ENCODE measurements around the gene TMPRSS13. TPM values are rescaled to one million over a fixed set of nuclear protein-coding genes. Genes with fewer than 3 reads are reported as not detected.

Gene TMPRSS13
- polyA plus RNA-seq, 2 of the 4 experiments (the other 2 are of a cell fraction): not detected

DNA sequence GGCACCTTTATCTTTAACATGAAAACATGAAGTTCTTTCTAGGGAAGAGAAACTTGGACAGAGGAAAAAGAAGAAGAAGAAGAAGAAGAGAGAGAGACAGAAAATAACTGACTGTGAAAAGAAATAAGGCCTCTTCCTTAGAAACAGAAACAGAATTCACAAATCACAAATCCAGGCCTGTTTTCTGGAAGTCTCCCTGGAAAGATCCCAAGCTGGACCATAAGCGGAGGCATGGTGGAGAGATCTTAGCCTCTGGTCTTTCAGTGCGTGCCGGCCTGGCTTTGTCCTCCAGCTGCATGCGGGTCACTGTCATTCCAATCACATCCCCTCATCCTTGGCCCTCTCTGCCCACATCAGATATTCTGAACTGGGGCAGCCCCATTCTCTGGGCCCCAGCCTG is 59.6 kb downstream of the TMPRSS13 start:
- Histone ChIP-seq H3K4me2 (no peak overlapping the region), H3K4me1 (no peaks in the 10 kb centered on the region), H3K9me3 (no peaks in the 10 kb centered on the region), H3K4me3 (no peak overlapping the region), H3K27ac (no peak overlapping the region)
- FAIRE-seq (no peak), DNase-seq (ENCODE audit: low read depth in 1 of 2, low spot score in 1 of 2) (no peak), ATAC-seq (no peak)
- WGBS (ENCODE audit: missing lambda C conversion rate): 67% methylated on average over 4 of the region's 4 CpGs
- TF ChIP-seq, protein P1, sequence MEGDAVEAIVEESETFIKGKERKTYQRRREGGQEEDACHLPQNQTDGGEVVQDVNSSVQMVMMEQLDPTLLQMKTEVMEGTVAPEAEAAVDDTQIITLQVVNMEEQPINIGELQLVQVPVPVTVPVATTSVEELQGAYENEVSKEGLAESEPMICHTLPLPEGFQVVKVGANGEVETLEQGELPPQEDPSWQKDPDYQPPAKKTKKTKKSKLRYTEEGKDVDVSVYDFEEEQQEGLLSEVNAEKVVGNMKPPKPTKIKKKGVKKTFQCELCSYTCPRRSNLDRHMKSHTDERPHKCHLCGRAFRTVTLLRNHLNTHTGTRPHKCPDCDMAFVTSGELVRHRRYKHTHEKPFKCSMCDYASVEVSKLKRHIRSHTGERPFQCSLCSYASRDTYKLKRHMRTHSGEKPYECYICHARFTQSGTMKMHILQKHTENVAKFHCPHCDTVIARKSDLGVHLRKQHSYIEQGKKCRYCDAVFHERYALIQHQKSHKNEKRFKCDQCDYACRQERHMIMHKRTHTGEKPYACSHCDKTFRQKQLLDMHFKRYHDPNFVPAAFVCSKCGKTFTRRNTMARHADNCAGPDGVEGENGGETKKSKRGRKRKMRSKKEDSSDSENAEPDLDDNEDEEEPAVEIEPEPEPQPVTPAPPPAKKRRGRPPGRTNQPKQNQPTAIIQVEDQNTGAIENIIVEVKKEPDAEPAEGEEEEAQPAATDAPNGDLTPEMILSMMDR (IDR thresholded peaks at IDR 0.05): no peak
- TF ChIP-seq CBX2 (IDR thresholded peaks at IDR 0.05; ENCODE audit: borderline replicate concordance, low read depth): no peak
- TF ChIP-seq RFX5 (IDR thresholded peaks at IDR 0.05): no peak
- no peak for TF ChIP-seq RNF2 (IDR thresholded peaks at IDR 0.05; ENCODE audit: borderline replicate concordance, low read depth)
- no peak for TF ChIP-seq CHD4 (IDR thresholded peaks at IDR 0.05; ENCODE audit: borderline replicate concordance)
- no peak for TF ChIP-seq POLR2AphosphoS2 (conservative IDR thresholded peaks at IDR 0.05; ENCODE audit: low read length)
- TF ChIP-seq RAD21 (conservative IDR thresholded peaks at IDR 0.05 in 1 of 2, IDR thresholded peaks at IDR 0.05 in 1 of 2): no peak
- TF ChIP-seq HOXA7 (CRISPR knock-in tag; IDR thresholded peaks at IDR 0.05): no peak
- TF ChIP-seq, protein P2, sequence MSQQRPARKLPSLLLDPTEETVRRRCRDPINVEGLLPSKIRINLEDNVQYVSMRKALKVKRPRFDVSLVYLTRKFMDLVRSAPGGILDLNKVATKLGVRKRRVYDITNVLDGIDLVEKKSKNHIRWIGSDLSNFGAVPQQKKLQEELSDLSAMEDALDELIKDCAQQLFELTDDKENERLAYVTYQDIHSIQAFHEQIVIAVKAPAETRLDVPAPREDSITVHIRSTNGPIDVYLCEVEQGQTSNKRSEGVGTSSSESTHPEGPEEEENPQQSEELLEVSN (IDR thresholded peaks at IDR 0.05; ENCODE audit: borderline replicate concordance, low read depth): no peak
- no peak for TF ChIP-seq SMC3 (IDR thresholded peaks at IDR 0.05)
- no peak for TF ChIP-seq TP53 (CRISPR knock-in tag; IDR thresholded peaks at IDR 0.05)
- TF ChIP-seq FOSB (CRISPR knock-in tag; IDR thresholded peaks at IDR 0.05): no peak
- TF ChIP-seq GATA3 (IDR thresholded peaks at IDR 0.05; ENCODE audit: borderline replicate concordance): no peak
- no peak for TF ChIP-seq TFCP2L1 (CRISPR knock-in tag; IDR thresholded peaks at IDR 0.05)
- no peak for TF ChIP-seq BHLHE40 (IDR thresholded peaks at IDR 0.05; ENCODE audit: low read depth, low read length)
- TF ChIP-seq CHD2 (IDR thresholded peaks at IDR 0.05; ENCODE audit: low read length, partially characterized antibody): no peak
- no peak for TF ChIP-seq EHMT2 (IDR thresholded peaks at IDR 0.05; ENCODE audit: low read depth)
- no peak for TF ChIP-seq FOXS1 (CRISPR knock-in tag; IDR thresholded peaks at IDR 0.05)
- ChIA-PET CTCF (no interaction called here), POLR2A (no interaction called here)

DNA sequence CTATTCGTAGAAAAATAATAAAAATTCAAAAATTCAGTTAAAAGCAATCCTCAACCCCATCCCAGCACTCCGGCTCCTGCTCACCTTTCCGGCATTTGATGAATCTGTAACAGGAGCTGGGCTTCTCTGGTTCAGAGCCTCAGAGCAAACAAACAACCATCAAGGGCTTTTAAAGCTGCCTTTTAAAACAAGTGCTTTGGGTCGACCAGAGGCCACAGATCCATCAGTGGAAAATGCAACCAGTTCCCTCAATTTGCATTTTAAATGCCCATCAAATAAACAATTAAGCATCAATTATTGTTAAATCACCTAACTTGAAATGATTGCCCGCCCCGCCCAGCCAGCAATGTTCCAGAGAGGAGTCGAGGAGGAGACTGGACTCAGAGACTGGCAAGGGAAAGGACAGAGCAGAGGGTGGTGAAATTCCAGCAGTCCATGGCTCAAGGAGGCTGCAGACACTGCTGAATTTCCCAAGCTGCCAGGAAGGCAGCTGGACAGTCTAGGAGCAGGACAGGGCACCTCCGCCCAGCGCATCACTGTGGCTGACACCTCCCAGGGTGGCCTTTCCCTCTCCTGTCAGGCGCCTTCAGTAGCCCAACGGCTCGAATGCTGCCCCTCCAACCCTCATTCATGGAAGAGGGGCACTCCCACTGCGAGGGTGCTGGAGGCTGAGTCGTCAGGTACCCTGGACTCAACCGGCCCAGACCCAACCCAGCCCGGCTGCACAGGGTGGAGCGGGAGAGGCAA is 60.2 kb downstream of the TMPRSS13 start:
- ChIA-PET POLR2A (no interaction called here), CTCF (no interaction called here)
- no peak overlapping the region for H3K4me3 ChIP-seq
- FAIRE-seq (no peak), ATAC-seq (no peak), DNase-seq (ENCODE audit: low read depth in 1 of 2, low spot score in 1 of 2) (no peak)
- no peaks in the 10 kb centered on the region for H3K9me3 ChIP-seq
- H3K27ac ChIP-seq: no peak overlapping the region
- no peaks in the 10 kb centered on the region for H3K4me1 ChIP-seq
- no peak for TF ChIP-seq FOXS1 (CRISPR knock-in tag; IDR thresholded peaks at IDR 0.05)
- TF ChIP-seq ZC3H11A (IDR thresholded peaks at IDR 0.05): no peak
- TF ChIP-seq TFCP2L1 (CRISPR knock-in tag; IDR thresholded peaks at IDR 0.05): no peak
- no peak for TF ChIP-seq CBX2 (IDR thresholded peaks at IDR 0.05; ENCODE audit: borderline replicate concordance, low read depth)
- TF ChIP-seq, protein P3, sequence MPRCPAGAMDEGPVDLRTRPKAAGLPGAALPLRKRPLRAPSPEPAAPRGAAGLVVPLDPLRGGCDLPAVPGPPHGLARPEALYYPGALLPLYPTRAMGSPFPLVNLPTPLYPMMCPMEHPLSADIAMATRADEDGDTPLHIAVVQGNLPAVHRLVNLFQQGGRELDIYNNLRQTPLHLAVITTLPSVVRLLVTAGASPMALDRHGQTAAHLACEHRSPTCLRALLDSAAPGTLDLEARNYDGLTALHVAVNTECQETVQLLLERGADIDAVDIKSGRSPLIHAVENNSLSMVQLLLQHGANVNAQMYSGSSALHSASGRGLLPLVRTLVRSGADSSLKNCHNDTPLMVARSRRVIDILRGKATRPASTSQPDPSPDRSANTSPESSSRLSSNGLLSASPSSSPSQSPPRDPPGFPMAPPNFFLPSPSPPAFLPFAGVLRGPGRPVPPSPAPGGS (IDR thresholded peaks at IDR 0.05): no peak
- TF ChIP-seq TP53 (CRISPR knock-in tag; IDR thresholded peaks at IDR 0.05): no peak
- TF ChIP-seq RAD21 (conservative IDR thresholded peaks at IDR 0.05 in 1 of 2, IDR thresholded peaks at IDR 0.05 in 1 of 2): no peak
- TF ChIP-seq PHF8 (IDR thresholded peaks at IDR 0.05; ENCODE audit: borderline replicate concordance, low read depth): no peak
- no peak for TF ChIP-seq NFE2L2 (conservative IDR thresholded peaks at IDR 0.05; ENCODE audit: low read length)
- 59% methylated on average over 16 of the region's 17 CpGs for WGBS (ENCODE audit: missing lambda C conversion rate)
- no peak overlapping the region for H3K4me2 ChIP-seq

Data from A549 (cell line).